GM19193 (cell line): ENCODE results near the gene PDGFD.

Experiments used
- POLR2A ChIP-seq: IDR thresholded peaks from 4 replicates; pipeline ENCODE4 v1.6.1; 2011; ENCODE audit not compliant: insufficient read depth, insufficient read length; ENCODE audit errors: extremely low read depth

Gene PDGFD

GRCh38 chr11:104152941-104153505, 10.9 kb downstream of the PDGFD start:
- no peak for TF ChIP-seq POLR2A

GRCh38 chr11:104151404-104152204, 12.3 kb downstream of the PDGFD start:
- no peak for TF ChIP-seq POLR2A

- no peak for TF ChIP-seq POLR2A
Observed at GRCh38 chr11:104148706-104149105, 15.2 kb downstream of the PDGFD start.

- no peak for TF ChIP-seq POLR2A
Observed at GRCh38 chr11:104148074-104148473, 15.9 kb downstream of the PDGFD start.

- no peak for TF ChIP-seq POLR2A
Observed at GRCh38 chr11:104146943-104147342, 17.0 kb downstream of the PDGFD start.

- no peak for TF ChIP-seq POLR2A
Observed at GRCh38 chr11:104146421-104146820, 17.5 kb downstream of the PDGFD start.

- TF ChIP-seq POLR2A, result no peak
Observed at GRCh38 chr11:104145062-104145461, 18.9 kb downstream of the PDGFD start.

- no peak for TF ChIP-seq POLR2A
Observed at GRCh38 chr11:104142698-104143097, 21.2 kb downstream of the PDGFD start.

- no peak for TF ChIP-seq POLR2A
Observed at GRCh38 chr11:104136861-104137260, 27.1 kb downstream of the PDGFD start.

- TF ChIP-seq POLR2A, result no peak
Observed at GRCh38 chr11:104134745-104135144, 29.2 kb downstream of the PDGFD start.

GRCh38 chr11:104130161-104130560, 33.8 kb downstream of the PDGFD start:
- no peak for TF ChIP-seq POLR2A

GRCh38 chr11:104129145-104129544, 34.8 kb downstream of the PDGFD start:
- no peak for TF ChIP-seq POLR2A

GRCh38 chr11:104127828-104128227, 36.1 kb downstream of the PDGFD start:
- no peak for TF ChIP-seq POLR2A

- no peak for TF ChIP-seq POLR2A
Observed at GRCh38 chr11:104126464-104126863, 37.5 kb downstream of the PDGFD start.

- TF ChIP-seq POLR2A, result no peak
Observed at GRCh38 chr11:104124979-104125378, 39.0 kb downstream of the PDGFD start.

GRCh38 chr11:104122836-104123235, 41.1 kb downstream of the PDGFD start:
- no peak for TF ChIP-seq POLR2A

- TF ChIP-seq POLR2A, result no peak
Observed at GRCh38 chr11:104122011-104122635, 41.8 kb downstream of the PDGFD start.
